IMR-90 (cell line): Measurements from ENCODE around the gene RABEP2. TPM values are rescaled to one million over a fixed set of nuclear protein-coding genes. Genes with fewer than 3 reads are reported as not detected.

ENCODE experiments used
- ATAC-seq: fragments of 200-7000 bp; cut with Tn5 transposase; 2 replicates; pipeline ENCODE4 v1.9.1; 2020; ENCODE audit warnings: low read depth, mild to moderate bottlenecking, moderate library complexity
- BruUV-seq: library from RNA; stranded (reverse); fragments of 400-500 nt; replicated peaks from 2 replicates; lab custom pipeline; 2021; lab: Mats Ljungman, UMichigan
- CTCF ChIA-PET: fragments of 300-600 bp; formaldehyde crosslinking; extraction: SDS; loops from one replicate; lab custom pipeline; 2021; ENCODE audit warnings: antibody characterized with exemption; lab: Yijun Ruan, JAX
- POLR2A ChIA-PET: fragments of 300-600 bp; sonication (Branson Sonifier 250); formaldehyde crosslinking; loops from one replicate; lab custom pipeline; 2022; ENCODE audit warnings: antibody characterized with exemption; ENCODE audit not compliant: unreplicated experiment; lab: Charles Lee
- DNase-seq: peaks from one replicate; pipeline ENCODE4 v3.0.0; 2013
- H2AFZ ChIP-seq: replicated peaks from 2 replicates; pipeline ENCODE3; 2013; ENCODE audit warnings: low read length, mild to moderate bottlenecking; ENCODE audit not compliant: poor library complexity
- H2AK5ac ChIP-seq: 2 replicates; pipeline ENCODE4 v1.6.1; 2013; ENCODE audit warnings: low read depth, low read length, inconsistent platforms
- H2AK9ac ChIP-seq: replicated peaks from 2 replicates; pipeline ENCODE3; 2013; ENCODE audit warnings: mild to moderate bottlenecking, low read depth, low read length, moderate library complexity; ENCODE audit not compliant: poor library complexity
- H2BK120ac ChIP-seq: 2 replicates; pipeline ENCODE4 v1.6.1; 2013; ENCODE audit warnings: low read depth, low read length, inconsistent platforms
- H2BK15ac ChIP-seq: 3 replicates; pipeline ENCODE4 v1.6.1; 2013; ENCODE audit warnings: low read depth, low read length, inconsistent platforms
- H2BK20ac ChIP-seq: 2 replicates; pipeline ENCODE4 v1.6.1; 2013; ENCODE audit warnings: low read depth, mild to moderate bottlenecking, inconsistent platforms, low read length, moderate library complexity
- H2BK5ac ChIP-seq: 2 replicates; pipeline ENCODE4 v1.6.1; 2013; ENCODE audit warnings: mild to moderate bottlenecking, low read depth, low read length, inconsistent platforms; ENCODE audit not compliant: poor library complexity, severe bottlenecking
- H3K14ac ChIP-seq: replicated peaks from 2 replicates; pipeline ENCODE4 v1.6.1; 2013; ENCODE audit warnings: low read depth, low read length, inconsistent platforms
- H3K18ac ChIP-seq: 2 replicates; pipeline ENCODE4 v1.6.1; 2013; ENCODE audit warnings: low read depth, low read length, control low read depth
- H3K23ac ChIP-seq: 2 replicates; pipeline ENCODE4 v1.6.1; 2013; ENCODE audit warnings: low read depth, low read length, inconsistent platforms
- H3K27ac ChIP-seq: 2 replicates; pipeline ENCODE4 v1.5.1; 2013; ENCODE audit warnings: mild to moderate bottlenecking, control low read depth, low read length; ENCODE audit not compliant: insufficient read depth
- H3K27me3 ChIP-seq: 2 replicates; pipeline ENCODE4 v1.6.1; 2013; ENCODE audit warnings: low read length; ENCODE audit not compliant: control insufficient read depth, insufficient read depth
- H3K36me3 ChIP-seq: 2 replicates; pipeline ENCODE4 v1.6.1; 2013; ENCODE audit warnings: low read length, mixed read lengths; ENCODE audit not compliant: control insufficient read depth, insufficient read depth
- H3K4ac ChIP-seq: 2 replicates; pipeline ENCODE4 v1.6.1; 2013; ENCODE audit warnings: low read depth, low read length, inconsistent platforms
- H3K4me1 ChIP-seq: 2 replicates; pipeline ENCODE4 v1.6.1; 2013; ENCODE audit warnings: low read length, mixed read lengths; ENCODE audit not compliant: control insufficient read depth, insufficient read depth
- H3K4me2 ChIP-seq: 2 replicates; pipeline ENCODE4 v1.6.1; 2013; ENCODE audit warnings: low read depth, mild to moderate bottlenecking, control low read depth, low read length, moderate library complexity
- H3K4me3 ChIP-seq: 2 replicates; pipeline ENCODE4 v1.5.1; 2013; ENCODE audit warnings: low read depth, mild to moderate bottlenecking, control low read depth, low read length, moderate library complexity; ENCODE audit not compliant: insufficient read depth
- H3K56ac ChIP-seq: 2 replicates; pipeline ENCODE4 v1.6.1; 2013; ENCODE audit warnings: low read length, inconsistent platforms; ENCODE audit not compliant: insufficient read depth; ENCODE audit errors: extremely low read depth
- H3K79me1 ChIP-seq, 2 experiments: 2 replicates each; pipeline ENCODE4 v1.6.1; 2013; ENCODE audit warnings: low read length in 2 of 2, inconsistent platforms in 1 of 2, low read depth in 1 of 2
- H3K9ac ChIP-seq: 2 replicates; pipeline ENCODE4 v1.6.1; 2013; ENCODE audit warnings: low read depth, low read length, control low read depth
- H3K9me1 ChIP-seq: 2 replicates; pipeline ENCODE4 v1.6.1; 2013; ENCODE audit warnings: low read length, inconsistent platforms; ENCODE audit not compliant: insufficient read depth
- H3K9me3 ChIP-seq: 2 replicates; pipeline ENCODE4 v1.6.1; 2013; ENCODE audit warnings: low read length; ENCODE audit not compliant: control insufficient read depth, insufficient read depth
- H4K20me1 ChIP-seq: 2 replicates; pipeline ENCODE4 v1.6.1; 2013; ENCODE audit warnings: low read length, inconsistent platforms; ENCODE audit not compliant: insufficient read depth
- H4K5ac ChIP-seq: 2 replicates; pipeline ENCODE4 v1.6.1; 2013; ENCODE audit warnings: mild to moderate bottlenecking, low read depth, low read length, control low read depth
- H4K8ac ChIP-seq, 2 experiments: 2 replicates each; pipeline ENCODE4 v1.6.1; 2013; ENCODE audit warnings: low read depth in 2 of 2, low read length in 2 of 2, control low read depth in 1 of 2, inconsistent platforms in 1 of 2
- H4K91ac ChIP-seq: 2 replicates; pipeline ENCODE4 v1.6.1; 2013; ENCODE audit warnings: low read depth, low read length, inconsistent platforms; ENCODE audit not compliant: insufficient read depth
- BHLHE40 ChIP-seq: fragments of 150-350 bp; IDR thresholded peaks from 2 replicates; pipeline ENCODE4 v1.6.1; 2016; ENCODE audit warnings: mild to moderate bottlenecking, low read depth, low read length
- CEBPB ChIP-seq: IDR thresholded peaks from 2 replicates; pipeline ENCODE4 v1.6.1; 2012; ENCODE audit warnings: low read depth, low read length, improper control_type of control experiment
- CHD1 ChIP-seq: IDR thresholded peaks from 2 replicates; pipeline ENCODE4 v1.6.1; 2012; ENCODE audit warnings: low read depth, low read length, improper control_type of control experiment
- FOS ChIP-seq: fragments of 150-350 bp; IDR thresholded peaks from 2 replicates; pipeline ENCODE4 v1.6.1; 2016; ENCODE audit warnings: low read depth, low read length
- MAFK ChIP-seq: IDR thresholded peaks from 2 replicates; pipeline ENCODE4 v1.6.1; 2012; ENCODE audit warnings: low read depth, low read length, improper control_type of control experiment
- MAZ ChIP-seq: IDR thresholded peaks from 2 replicates; pipeline ENCODE4 v1.6.1; 2012; ENCODE audit warnings: low read depth, mild to moderate bottlenecking, low read length, improper control_type of control experiment, moderate library complexity, borderline replicate concordance
- MXI1 ChIP-seq: IDR thresholded peaks from 2 replicates; pipeline ENCODE4 v1.6.1; 2012; ENCODE audit warnings: low read depth, mild to moderate bottlenecking, low read length, moderate library complexity, borderline replicate concordance
- NFE2L2 ChIP-seq: fragments of 150-350 bp; IDR thresholded peaks from 2 replicates; pipeline ENCODE4 v1.6.1; 2016; ENCODE audit warnings: low read depth, mild to moderate bottlenecking, low read length
- POLR2A ChIP-seq: IDR thresholded peaks from 2 replicates; pipeline ENCODE4 v1.6.1; 2012; ENCODE audit warnings: mild to moderate bottlenecking, low read depth, low read length
- RAD21 ChIP-seq: IDR thresholded peaks from 2 replicates; pipeline ENCODE4 v1.6.1; 2012; ENCODE audit warnings: low read length, improper control_type of control experiment
- RCOR1 ChIP-seq: IDR thresholded peaks from 2 replicates; pipeline ENCODE4 v1.6.1; 2012; ENCODE audit warnings: mild to moderate bottlenecking, low read length, improper control_type of control experiment; ENCODE audit not compliant: insufficient replicate concordance
- RFX5 ChIP-seq: IDR thresholded peaks from 2 replicates; pipeline ENCODE4 v1.8.0; 2012; ENCODE audit warnings: low read depth, mild to moderate bottlenecking, low read length, moderate library complexity
- SMC3 ChIP-seq: fragments of 150-350 bp; IDR thresholded peaks from 2 replicates; pipeline ENCODE4 v1.6.1; 2016; ENCODE audit warnings: low read depth, mild to moderate bottlenecking, antibody characterized with exemption, low read length, moderate library complexity
- WGBS, 2 experiments: methylation state at CpG; one replicate each; pipeline versions ENCODE4 v1.1.5 to v1.1.7; 2013; ENCODE audit warnings: missing lambda C conversion rate in 2 of 2; ENCODE audit not compliant: insufficient read length in 1 of 2; ENCODE audit errors: extremely low coverage in 2 of 2; 5-methylcytosine and 5-hydroxymethylcytosine counted together
- dilution Hi-C: fragments of 300-500 bp; cut with HindIII; formaldehyde crosslinking; loops from one replicate; pipeline ENCODE4 v1.14.3; 2018; ENCODE audit warnings: low sequenced_read_pairs; ENCODE audit not compliant: unreplicated experiment
- in situ Hi-C: fragments of 300-500 bp; cut with MboI; formaldehyde crosslinking; loops from 3 replicates; pipeline ENCODE4 v1.14.3; 2019; ENCODE audit warnings: low sequenced_read_pairs, inconsistent platforms, mixed read lengths
- intact Hi-C: fragments of 100-400 bp; cut with micrococcal nuclease; formaldehyde crosslinking; loops from 2 replicates; pipeline ENCODE4 v1.10.0; 2022
- polyA plus RNA-seq, 3 experiments: library from polyadenylated mRNA; depleted of rRNA; stranded (reverse); fragments of >200 nt; gene quantifications; 2 replicates each; pipeline ENCODE4 v1.2.3, GENCODE V29; 2012; ENCODE audit warnings: low replicate concordance in 1 of 3
- total RNA-seq: library from RNA; depleted of rRNA; stranded (reverse); fragments of >200 nt; gene quantifications from 2 replicates; pipeline ENCODE4 v1.2.3, GENCODE V29; 2012
- TF ChIP-seq, protein P1 (sequence below): conservative IDR thresholded peaks from 2 replicates; pipeline ENCODE4 v1.5.1; 2012; ENCODE audit warnings: mild to moderate bottlenecking, low read depth, low read length, improper control_type of control experiment
- TF ChIP-seq, protein P2 (sequence below): fragments of 150-350 bp; IDR thresholded peaks from 2 replicates; pipeline ENCODE4 v1.6.1; 2016; ENCODE audit warnings: low read depth, mild to moderate bottlenecking, low read length, moderate library complexity, borderline replicate concordance
- TF ChIP-seq, protein P3 (sequence below): fragments of 150-350 bp; IDR thresholded peaks from 2 replicates; pipeline ENCODE4 v1.6.1; 2017; ENCODE audit warnings: mild to moderate bottlenecking, antibody characterized with exemption, low read length, low read depth

RABEP2 gene
- total and polyA plus RNA-seq, 2 of the 4 experiments (the other 2 are of a cell fraction) = 12.2 to 20.0 TPM

DNA sequence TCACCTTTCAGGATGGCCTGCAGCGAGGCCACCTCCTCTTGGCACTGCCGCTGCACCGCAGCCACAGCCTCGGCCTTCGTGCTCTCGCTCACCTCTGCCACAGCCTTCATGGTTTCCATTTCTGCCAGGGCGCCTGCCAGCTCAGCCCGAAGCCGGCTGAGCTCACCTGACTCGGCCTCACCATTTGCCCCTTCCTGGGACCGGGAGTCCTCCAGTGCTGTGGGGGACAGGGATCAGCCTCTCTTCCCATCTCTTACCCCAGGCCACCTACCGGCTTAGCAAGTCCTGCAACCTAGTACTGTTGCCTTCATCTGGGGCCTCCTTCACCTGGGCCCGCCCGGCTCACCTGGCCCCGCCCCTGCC is 658 bp downstream of the RABEP2 start:
- no peak for ATAC-seq
- dilution Hi-C loops = no loop called here
- no peak for TF ChIP-seq MAZ
- no peak for TF ChIP-seq RCOR1
- no peak for TF ChIP-seq RFX5
- no peak for TF ChIP-seq BHLHE40
- TF ChIP-seq SMC3 = no peak
- TF ChIP-seq, protein P1, sequence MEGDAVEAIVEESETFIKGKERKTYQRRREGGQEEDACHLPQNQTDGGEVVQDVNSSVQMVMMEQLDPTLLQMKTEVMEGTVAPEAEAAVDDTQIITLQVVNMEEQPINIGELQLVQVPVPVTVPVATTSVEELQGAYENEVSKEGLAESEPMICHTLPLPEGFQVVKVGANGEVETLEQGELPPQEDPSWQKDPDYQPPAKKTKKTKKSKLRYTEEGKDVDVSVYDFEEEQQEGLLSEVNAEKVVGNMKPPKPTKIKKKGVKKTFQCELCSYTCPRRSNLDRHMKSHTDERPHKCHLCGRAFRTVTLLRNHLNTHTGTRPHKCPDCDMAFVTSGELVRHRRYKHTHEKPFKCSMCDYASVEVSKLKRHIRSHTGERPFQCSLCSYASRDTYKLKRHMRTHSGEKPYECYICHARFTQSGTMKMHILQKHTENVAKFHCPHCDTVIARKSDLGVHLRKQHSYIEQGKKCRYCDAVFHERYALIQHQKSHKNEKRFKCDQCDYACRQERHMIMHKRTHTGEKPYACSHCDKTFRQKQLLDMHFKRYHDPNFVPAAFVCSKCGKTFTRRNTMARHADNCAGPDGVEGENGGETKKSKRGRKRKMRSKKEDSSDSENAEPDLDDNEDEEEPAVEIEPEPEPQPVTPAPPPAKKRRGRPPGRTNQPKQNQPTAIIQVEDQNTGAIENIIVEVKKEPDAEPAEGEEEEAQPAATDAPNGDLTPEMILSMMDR = no peak
- TF ChIP-seq FOS = no peak
- TF ChIP-seq NFE2L2 = no peak
- TF ChIP-seq, protein P2, sequence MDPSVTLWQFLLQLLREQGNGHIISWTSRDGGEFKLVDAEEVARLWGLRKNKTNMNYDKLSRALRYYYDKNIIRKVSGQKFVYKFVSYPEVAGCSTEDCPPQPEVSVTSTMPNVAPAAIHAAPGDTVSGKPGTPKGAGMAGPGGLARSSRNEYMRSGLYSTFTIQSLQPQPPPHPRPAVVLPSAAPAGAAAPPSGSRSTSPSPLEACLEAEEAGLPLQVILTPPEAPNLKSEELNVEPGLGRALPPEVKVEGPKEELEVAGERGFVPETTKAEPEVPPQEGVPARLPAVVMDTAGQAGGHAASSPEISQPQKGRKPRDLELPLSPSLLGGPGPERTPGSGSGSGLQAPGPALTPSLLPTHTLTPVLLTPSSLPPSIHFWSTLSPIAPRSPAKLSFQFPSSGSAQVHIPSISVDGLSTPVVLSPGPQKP = no peak
- TF ChIP-seq MAFK = no peak
- TF ChIP-seq POLR2A = no peak
- no peak for TF ChIP-seq CEBPB
- no peak for TF ChIP-seq CHD1
- TF ChIP-seq, protein P3, sequence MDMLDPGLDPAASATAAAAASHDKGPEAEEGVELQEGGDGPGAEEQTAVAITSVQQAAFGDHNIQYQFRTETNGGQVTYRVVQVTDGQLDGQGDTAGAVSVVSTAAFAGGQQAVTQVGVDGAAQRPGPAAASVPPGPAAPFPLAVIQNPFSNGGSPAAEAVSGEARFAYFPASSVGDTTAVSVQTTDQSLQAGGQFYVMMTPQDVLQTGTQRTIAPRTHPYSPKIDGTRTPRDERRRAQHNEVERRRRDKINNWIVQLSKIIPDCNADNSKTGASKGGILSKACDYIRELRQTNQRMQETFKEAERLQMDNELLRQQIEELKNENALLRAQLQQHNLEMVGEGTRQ = no peak
- no peak for TF ChIP-seq RAD21
- no peak for TF ChIP-seq MXI1

More for the DNA sequence above, 658 bp downstream of the RABEP2 start:
- Histone ChIP-seq H2BK5ac (no peak overlapping the region), H2BK20ac (no peak overlapping the region), H3K4me1 (peaks cover 2% of the 10 kb centered on the region; the same call in 1 of the 2 replicates), H3K36me3 (peaks cover 8% of the 10 kb centered on the region; the same call in 1 of the 2 replicates), H4K5ac (no peak overlapping the region), H3K9me3 (no peaks in the 10 kb centered on the region), H3K27ac (no peak overlapping the region), H3K56ac (no peak overlapping the region), H4K8ac (peak overlapping the region; percentile 18 to 70; a peak in 2 of 4 replicates), H3K9me1 (peaks cover 7% of the 10 kb centered on the region), H3K79me1 (peaks cover 0 to 13% of the 10 kb centered on the region in 2 experiments; a peak in 3 of 4 replicates), H2AK5ac (no peak overlapping the region), H3K9ac (no peak overlapping the region), H4K91ac (no peak overlapping the region), H3K14ac (no peak overlapping the region; the same call in 1 of the 2 replicates), H2AK9ac (peak overlapping the region; percentile 77), H3K23ac (no peak overlapping the region), H3K4me2 (peak overlapping the region; percentile 81; the same call in 1 of the 2 replicates), H4K20me1 (peaks cover 9% of the 10 kb centered on the region; the same call in 1 of the 2 replicates), H3K27me3 (no peaks in the 10 kb centered on the region), H2BK120ac (no peak overlapping the region), H2AFZ (peak overlapping the region; percentile 67), H2BK15ac (no peak overlapping the region), H3K4me3 (peak overlapping the region; percentile 98), H3K18ac (no peak overlapping the region), H3K4ac (no peak overlapping the region)
- intact Hi-C loops = loop anchor here (2.0 kb wide), 1 partner anchor 20 kb away; no protein-coding TSS in a partner anchor
- ChIA-PET CTCF (no interaction called here), POLR2A (no interaction called here)
- BruUV-seq = no TSS peak
- no peak for DNase-seq
- in situ Hi-C loops = loop anchor here (5.0 kb wide), 1 partner anchor 47 kb away; the partner anchor contains the start of gene ATP2A1
- WGBS, 2 experiments = 27% methylated on average over 7 of the region's 15 CpGs; no CpG with 5 or more reads in 1 of the 2 experiments
